GM18870 (cell line): Measurements from ENCODE around the gene EME2.

Experiments
- ATAC-seq: cut with Tn5 transposase; IDR thresholded peaks from one replicate; pipeline ENCODE4 v1.9.1; 2021; ENCODE audit warnings: moderate library complexity; ENCODE audit not compliant: unreplicated experiment

Gene EME2

DNA sequence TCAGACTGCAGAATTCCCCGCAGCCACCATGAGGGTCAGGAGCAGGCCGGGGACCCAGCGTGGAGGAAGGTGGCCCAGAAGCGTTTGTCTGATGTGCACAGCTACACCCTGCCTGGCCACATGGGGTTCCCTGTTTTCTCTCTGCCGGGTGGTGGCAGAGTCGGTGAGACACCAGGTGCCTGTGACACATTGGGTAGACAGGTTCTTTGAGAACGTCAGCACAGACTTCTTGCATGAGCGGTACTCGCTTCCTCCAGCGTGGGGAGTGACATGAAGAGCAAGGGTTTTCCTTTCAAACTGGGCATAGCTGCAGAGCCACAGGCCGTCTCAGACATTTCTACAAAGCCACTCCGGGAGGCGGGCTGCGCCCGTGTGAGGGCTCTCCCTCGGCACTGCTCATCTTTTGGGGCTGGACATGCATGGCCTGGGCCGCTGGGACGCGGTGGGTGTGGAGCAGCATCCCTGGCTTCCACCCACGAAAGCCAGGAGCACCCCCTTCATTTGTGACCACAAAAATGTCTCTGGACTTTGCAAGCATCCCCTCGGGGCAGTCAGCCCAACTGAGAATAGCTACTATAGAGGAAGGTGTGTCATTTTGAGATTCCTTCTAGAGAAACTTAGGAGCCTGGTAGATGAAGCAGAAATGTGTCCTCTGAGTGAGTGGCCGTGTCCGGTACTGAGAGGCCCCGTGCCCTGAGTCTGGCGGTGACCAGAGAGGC lies 27.3 kb upstream of the EME2 start:
- ATAC-seq, result no peak

DNA sequence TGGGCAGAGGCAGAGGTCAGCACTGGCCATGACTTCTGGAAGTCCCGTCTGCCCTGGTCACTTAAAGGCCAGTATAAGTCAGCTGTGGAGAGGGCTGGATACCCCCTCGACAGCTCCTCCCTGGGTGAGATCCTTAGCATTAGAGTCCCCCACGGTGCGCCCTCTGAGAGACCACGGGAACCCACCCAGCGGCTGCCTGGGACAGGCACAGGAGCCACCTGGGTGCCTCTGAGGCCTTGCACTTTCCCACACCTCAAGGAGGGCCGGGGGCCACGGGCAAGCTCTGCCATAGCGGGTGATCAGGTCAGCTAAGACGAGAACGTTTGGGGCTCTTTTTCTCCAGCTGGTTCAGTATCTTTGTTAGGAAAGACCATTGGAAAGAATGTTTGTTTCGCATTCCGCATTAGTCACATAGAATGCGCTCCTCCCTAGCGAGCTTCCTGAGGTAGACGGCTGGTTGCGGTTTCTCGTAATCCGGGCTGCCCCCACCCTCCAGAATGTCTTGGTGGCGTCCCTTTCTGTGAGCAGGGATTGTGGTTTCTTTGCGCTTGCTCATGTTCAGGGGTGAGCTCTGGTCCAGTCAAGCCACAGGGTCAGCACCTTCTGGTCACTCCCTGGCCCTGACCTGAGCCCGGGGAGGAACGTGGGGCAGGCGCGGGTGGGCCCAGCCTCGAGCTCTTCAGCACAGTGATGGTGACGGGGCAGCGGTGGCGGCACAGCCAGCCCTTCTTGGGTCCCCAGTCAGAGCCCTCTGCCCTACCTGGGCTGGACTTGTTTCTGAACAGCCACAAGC lies 26.5 kb upstream of the EME2 start:
- no peak for ATAC-seq

DNA sequence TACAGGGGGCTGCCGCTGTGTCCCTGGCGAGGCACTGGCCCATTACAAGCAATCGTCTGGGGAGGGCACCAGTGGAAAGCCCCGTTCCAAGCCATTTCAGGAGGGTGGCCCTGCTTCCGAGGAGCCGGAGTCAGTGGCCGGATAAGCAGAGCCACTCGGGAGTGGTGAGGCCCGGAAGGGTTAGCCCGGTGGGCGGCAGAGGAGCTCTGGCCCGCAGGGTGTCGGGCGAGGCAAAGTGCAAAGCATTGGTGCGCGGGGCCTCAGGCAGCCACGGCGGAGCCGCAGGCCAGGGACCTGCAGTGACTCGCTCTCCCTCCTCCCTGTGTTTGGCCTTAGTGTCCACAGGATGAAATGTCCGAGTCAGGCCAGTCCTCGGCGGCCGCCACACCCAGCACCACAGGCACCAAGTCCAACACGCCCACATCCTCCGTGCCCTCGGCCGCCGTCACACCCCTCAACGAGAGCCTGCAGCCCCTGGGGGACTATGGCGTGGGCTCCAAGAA lies 25.9 kb upstream of the EME2 start:
- ATAC-seq, result no peak

DNA sequence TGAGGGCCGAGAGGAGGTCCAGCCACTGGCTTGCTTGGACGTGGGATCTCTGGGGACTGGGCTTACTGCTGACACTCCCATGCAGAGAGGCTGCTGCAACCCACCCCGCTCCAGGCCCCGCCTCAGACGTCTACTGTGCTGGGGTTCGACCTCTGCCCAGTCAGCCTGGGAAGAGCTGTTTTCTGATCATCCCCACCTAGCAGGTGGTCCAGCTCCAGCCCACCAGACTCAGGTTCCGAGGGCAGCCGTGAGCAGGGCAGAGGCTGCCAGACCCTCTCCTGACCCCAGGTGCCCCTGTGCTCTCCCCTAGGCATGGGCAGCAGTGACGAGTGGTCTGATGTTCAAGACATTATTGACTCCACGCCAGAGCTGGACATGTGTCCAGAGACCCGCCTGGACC lies 24.7 kb upstream of the EME2 start:
- no peak for ATAC-seq

DNA sequence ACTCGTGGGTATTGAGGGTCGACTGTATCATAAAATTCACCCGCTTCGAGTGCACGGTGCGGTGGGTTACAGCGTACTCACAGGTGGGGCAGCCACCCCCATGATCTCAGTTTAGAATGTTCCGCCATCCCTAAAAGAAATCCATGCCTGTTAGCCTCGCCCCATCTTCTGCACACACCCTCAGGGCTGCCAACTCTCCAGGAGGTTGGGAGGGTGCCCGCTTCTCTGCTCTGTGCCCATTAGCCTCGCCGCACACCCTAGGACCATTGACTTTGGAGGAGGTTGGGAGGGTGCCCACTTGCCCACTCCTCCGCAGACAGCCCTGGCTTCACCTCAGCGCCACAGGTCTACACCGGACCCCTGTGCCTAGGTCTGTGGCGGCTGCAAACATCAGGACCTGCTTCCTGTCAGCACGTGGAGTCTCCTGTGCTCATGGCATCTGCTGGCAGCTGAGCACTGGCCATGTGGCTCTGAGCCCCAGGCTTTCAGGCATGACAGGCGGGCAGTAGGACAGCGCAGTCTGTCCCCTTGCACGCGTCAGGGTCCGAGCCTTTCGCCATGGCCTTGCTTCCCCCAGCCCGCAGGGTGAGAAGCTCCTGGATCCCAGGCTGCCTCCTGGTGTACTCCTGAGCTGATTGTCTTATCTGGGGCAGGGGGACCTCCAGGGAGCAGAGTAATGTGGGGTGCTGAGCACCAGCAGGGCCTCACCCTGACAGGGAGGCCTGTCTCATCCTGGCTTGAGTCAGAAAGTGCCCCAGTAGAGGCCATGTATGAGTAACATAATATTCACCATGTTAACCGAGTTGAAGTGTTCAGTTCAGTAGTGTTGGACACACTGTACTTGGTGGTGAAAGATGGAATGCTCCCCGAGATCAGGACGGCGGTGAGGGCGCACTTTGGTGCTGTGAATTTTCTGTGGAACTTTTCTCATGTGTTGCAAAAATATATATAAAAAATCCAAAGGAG lies 23.2 kb upstream of the EME2 start:
- no peak for ATAC-seq

DNA sequence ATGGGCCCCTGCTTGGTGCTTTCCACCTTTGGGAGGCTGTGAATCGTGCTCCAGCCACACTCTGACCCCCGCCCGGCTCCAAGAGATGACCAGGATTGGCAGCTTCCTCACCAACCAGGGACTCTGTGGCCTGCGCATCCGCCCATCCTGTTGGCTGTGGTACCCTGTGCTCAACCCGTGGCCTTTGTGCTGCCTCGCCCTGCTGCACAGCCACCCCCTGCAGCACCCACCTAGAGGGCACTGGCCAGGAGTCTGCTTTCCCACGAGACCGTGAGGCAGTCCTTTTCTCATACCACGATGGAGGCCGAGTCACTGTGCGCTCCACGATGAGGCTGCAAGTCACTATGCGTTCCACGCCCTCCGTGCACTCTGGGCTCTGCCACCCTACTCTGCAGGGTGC lies 20.7 kb upstream of the EME2 start:
- ATAC-seq, result no peak

DNA sequence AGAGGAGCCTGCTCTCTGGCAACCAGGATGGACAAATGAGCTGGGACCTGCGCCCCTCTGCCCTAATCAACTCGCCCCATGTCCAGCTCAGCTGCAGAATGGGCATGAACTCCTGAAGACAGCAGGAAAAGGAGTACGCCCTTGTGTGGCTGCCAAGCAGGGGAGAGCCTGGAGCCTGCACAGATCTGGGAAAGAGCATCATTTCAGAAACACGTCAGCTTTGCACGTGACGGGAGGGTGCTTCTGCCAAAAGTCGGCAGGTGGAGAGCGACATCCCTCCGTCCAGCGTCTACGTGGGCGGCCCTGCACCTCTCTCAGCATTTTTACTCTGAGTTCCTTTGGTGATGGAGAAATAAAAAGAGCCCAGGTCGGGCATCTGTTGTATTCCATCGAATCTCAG lies 19.8 kb upstream of the EME2 start:
- no peak for ATAC-seq

DNA sequence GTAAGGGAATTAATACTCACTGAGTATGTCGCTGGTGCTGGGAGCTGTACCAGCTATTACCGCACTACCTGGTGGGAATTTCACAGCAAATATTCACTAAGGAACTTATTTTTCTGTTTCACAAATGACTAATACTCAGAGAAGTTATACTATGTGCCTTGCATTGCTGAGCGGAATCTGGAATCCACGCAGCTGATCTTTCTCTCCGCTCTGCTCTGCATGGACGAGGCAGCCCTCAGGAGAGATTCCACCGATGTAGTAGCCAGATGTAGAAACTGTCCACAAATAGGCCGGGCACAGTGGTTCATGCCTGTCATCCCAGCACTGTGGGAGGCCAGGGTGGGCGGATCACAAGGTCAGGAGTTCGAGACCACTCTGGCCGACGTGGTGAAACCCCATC lies 18.4 kb upstream of the EME2 start:
- ATAC-seq, result no peak

DNA sequence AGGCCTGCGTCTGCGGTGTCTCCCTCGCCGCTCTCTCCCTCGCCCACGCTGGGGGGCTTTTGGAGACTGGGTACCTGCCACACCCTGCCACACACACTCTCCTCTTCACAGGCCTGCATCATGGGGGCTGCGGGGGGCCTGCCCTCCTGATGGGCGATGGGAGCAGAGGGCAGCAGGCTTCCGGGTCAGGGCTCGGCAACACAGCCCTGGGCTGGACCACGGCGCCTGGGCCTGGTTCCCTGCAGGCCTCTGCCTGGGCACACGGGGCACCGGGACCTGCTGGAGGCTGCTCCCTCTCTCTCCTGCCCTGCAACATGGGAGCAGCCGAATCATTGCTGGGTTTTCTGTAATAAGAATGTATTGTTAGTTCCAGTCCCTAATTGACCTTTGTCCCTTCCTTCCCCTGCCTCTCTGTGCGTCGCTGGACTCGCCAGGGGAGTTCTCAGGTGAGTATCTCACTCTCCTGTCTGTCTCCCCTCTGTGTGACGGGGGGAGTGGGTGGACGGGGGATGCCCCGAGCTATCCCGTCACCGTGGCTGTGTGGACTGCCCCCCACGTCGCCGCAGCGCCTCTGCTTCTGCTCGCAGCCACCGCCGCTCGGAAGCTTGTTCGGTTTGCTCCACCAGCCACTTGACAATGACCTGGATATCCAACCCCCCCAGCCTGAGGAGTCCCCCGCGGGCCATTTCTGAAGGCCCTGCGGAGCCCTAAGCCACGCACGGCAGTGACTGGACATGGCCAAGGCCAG lies 14.7 kb upstream of the EME2 start:
- ATAC-seq, result no peak

DNA sequence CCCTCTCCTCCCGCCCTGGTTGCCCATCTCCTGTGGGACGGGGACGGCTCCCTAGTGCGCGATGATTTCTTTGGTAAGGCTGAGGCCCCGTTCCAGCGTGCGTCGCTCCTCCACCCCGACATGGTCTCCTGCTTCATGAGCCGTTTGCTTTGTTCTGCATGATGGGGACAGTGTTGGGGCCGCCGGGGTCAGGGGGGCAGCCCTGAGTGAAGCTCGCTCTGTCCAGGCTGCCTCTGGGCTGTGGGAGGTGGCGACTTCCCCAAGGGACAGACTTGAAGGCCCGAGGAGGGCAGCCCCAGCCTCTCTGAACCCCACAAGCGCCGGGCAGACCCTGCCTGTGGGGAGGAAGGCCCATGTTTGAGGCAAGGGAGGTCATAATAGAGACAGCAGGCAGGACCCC lies 13.7 kb upstream of the EME2 start:
- ATAC-seq, result no peak

DNA sequence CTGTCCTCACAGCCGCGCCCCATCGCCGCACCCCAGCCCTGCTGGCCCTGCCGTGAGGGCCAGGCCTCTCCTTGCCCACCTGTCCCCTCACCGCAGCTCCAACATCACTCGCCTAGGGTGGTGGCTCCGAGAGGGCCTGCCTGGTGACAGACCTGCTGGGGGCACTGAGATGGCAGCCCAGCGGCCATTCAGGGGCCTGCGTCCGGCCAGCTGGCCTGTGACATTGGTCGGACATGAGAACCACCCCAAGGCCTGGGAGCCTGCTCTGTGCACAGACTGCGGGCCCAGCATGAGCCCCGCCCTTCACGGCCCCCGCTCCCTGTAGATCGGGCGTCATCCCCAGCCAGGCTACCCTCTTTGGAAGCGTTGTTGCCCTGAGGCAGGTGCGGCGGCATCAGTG lies 13.1 kb upstream of the EME2 start:
- no peak for ATAC-seq

DNA sequence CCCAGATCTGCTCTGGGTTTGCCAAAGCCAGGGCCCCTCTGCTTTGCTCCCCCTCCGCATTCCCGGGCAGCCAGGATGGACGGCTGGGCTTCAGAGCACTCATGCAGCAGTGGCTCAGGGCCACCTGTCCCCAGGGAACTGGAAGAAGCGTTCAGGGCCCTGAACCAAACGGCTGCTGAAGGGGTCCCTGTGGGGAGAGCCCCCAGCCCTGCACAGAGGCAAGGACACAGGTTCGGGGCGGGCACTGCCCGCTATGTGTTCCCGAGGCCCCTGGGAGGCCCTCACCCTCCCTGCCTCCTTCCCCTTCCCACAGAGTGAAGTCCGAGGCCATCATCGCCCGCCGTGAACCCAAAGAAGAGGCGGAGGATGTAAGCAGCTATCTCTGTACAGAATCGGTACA lies 11.7 kb upstream of the EME2 start:
- ATAC-seq, result no peak

DNA sequence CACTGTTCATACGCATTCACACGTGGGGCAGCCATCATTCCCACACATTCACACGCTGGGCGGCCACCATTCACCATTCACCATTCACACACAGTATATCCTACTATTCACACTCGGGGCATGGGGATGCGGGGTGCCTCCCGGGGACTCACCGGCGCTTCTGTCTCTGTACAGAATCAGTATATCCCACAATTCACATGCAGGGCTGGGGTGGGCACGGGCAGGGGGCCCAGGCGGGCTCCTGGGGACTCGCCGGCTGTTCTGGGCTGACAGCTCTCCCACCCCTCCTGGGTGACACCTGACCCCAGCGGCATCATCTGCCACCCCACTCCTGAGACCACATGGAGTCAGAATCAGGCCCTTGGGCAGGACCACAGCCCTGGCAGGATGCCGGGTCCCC lies 10.9 kb upstream of the EME2 start:
- no peak for ATAC-seq

DNA sequence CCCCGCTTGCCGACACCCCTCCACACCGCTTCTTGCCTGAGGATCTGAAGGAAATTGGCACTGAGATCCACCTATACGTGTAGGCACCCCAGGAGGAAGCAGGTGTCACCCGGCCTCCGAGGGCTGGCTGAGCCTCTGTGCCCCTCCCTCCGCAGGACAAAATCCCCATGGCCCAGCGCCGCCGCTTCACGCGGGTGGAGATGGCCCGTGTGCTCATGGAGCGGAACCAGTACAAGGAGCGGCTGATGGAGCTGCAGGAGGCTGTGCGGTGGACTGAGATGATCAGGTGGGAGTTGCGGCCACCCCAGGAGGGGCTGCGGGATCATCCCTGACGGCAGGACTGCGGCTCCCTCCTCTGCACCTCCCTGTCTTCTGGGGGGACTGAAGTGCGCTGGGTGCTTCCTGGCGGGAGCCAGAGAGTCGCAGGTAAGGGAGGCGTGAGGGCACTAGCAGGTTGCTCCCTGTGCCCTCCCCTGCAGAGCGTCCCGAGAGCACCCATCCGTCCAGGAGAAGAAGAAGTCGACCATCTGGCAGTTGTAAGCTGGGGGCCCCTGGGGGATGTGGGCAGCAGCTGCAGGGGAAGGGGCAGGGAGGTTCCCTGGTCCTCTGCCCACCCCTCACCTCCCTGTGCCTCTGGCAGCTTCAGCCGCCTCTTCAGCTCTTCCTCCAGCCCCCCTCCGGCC lies 10.3 kb upstream of the EME2 start:
- ATAC-seq, result no peak

DNA sequence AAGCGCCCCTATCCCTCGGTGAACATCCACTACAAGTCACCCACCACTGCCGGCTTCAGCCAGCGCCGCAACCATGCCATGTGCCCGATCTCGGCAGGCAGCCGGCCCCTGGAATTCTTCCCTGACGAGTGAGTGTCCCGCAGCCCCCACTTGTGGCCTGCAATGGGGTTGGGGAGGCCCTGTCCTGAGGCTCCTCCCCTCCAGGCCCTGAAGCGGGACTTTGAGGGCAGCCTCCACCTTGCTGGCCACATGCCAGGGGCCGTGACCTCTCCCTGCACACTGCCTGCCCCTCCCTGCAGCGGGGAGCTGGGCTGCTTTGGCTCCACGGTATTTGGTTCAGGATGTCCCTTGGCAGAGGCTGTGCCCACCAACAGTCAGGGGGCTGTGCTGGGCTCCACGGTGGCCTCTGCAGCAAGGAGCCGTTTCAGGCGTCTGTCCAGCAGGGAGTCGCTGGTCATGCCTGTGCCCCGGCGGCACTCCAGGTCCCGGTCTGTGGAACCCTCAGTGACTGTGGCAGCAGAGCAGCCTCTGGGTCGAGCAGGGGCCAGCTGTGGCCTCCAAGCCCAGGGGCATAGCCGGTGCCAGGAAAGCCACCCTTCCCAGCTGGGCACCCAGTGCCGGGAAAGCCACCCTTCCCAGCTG lies 9.6 kb upstream of the EME2 start:
- ATAC-seq, result no peak

DNA sequence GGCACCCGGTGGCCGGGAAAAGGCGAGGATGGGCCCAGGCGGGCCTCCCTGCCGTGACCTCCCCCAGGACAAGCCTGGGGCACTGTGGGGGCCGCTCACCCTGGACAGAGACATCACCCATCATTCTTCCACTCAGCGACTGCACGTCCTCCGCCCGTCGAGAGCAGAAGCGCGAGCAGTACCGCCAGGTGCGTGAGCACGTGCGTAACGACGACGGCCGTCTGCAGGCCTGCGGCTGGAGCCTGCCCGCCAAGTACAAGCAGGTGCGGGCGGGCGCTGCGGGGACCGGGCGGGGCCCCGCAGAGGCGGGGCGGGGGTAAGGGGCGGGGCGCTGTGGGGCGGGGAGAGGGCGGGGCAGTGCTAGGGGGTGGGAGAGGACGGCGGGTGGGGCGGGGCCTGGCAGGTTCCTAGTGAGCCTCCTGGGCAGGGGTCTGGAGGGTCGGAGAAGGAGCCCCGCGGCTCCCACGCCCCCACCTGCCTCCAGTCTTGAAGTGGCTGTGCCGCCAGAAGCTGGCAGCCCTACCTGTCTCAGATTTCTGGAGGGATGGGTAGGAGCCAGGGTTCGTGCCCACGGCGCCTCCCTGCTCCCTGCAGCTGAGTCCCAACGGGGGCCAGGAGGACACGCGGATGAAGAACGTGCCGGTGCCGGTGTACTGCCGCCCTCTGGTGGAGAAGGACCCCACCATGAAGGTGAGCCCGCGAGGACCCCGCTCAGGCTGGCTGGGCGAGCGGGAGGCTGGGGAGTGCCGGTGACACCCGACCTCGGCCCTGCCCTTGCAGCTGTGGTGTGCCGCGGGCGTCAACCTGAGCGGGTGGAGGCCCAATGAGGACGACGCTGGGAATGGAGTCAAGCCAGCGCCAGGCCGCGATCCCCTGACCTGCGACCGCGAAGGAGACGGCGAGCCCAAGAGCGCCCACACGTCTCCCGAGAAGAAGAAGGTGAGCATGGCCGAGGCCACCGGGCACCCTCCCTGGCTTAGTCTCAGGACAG lies 8.8 kb upstream of the EME2 start:
- no peak for ATAC-seq

DNA sequence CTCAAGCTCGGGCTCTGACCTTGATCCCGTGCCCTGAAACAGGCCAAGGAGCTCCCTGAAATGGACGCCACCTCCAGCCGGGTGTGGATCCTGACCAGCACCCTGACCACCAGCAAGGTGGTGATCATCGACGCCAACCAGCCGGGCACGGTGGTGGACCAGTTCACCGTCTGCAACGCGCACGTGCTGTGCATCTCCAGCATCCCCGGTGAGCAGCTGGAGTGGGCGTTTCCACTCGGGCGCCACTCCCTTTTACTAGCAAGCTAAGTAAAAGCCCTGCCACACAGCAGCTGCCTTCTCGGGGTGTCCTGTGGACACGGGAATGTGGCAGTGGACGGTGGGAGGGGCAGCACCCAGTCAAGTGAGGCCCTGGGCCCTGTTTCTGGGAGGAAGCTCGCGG lies 7.6 kb upstream of the EME2 start:
- ATAC-seq, result no peak

DNA sequence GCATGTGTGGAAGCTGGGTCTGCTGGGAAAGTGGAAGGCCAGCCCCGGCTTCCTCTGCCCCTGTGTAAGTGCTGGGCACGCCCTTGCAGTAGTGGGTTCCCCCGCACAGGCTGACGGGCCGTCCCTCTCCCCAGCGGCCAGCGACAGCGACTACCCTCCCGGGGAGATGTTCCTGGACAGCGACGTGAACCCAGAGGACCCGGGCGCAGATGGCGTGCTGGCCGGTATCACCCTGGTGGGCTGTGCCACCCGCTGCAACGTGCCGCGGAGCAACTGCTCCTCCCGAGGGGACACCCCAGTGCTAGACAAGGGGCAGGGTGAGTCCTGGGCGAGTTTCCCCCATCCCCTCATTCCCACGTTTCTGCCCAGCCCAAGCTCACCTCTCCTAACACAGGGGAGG lies 6.8 kb upstream of the EME2 start:
- no peak for ATAC-seq
